AG10803 (cell line): ENCODE measurements around the gene PHOX2A.

Source experiments
- DNase-seq: peaks from one replicate; pipeline ENCODE4 v3.0.0; 2010; ENCODE audit warnings: low read depth
- H3K4me3 ChIP-seq: 2 replicates; pipeline ENCODE4 v1.5.1; 2011; ENCODE audit warnings: mild to moderate bottlenecking, low read length, control low read depth
- TF ChIP-seq, protein P1 (sequence below): conservative IDR thresholded peaks from 2 replicates; pipeline ENCODE4 v1.5.1; 2011; ENCODE audit warnings: mild to moderate bottlenecking, low read length, control low read depth, inconsistent platforms

Gene PHOX2A

DNA sequence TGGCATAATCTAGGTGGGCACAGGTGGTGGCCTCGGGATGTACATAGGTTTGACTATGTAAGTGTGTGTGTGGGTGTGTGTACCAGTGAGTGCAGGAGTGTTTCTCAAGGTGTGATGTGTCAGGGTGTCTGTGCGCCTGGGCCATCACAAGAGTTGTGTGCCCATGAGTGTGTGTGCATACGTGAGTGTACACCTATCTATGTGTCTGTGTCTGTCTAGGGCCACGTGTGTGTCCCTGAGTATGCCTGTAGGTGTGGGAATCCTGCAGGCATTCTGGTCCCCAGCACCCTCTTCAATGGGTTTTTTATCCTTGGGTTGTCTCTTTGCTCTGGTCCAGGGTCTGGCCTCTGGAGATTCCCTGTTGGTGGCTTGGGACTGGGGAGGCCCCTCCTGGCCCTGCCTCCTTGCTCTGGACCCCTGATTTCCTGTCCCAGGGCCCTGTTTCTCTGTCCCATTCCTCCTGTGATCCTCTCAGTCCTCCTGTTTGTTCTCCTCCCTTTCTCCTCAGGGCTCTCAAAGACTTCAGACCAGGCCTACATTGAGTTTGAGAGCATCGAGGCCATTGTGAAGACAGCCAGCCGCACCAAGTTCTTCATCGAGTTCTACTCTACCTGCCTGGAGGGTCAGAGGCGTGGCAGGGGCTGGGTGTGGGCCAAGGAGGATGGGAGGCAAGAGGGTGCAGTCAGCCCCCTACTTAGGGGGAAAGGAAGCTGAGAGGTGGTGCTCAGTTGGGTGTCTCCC, 10.0 kb downstream of the PHOX2A start:
- TF ChIP-seq, protein P1, sequence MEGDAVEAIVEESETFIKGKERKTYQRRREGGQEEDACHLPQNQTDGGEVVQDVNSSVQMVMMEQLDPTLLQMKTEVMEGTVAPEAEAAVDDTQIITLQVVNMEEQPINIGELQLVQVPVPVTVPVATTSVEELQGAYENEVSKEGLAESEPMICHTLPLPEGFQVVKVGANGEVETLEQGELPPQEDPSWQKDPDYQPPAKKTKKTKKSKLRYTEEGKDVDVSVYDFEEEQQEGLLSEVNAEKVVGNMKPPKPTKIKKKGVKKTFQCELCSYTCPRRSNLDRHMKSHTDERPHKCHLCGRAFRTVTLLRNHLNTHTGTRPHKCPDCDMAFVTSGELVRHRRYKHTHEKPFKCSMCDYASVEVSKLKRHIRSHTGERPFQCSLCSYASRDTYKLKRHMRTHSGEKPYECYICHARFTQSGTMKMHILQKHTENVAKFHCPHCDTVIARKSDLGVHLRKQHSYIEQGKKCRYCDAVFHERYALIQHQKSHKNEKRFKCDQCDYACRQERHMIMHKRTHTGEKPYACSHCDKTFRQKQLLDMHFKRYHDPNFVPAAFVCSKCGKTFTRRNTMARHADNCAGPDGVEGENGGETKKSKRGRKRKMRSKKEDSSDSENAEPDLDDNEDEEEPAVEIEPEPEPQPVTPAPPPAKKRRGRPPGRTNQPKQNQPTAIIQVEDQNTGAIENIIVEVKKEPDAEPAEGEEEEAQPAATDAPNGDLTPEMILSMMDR = no peak
- no peak for DNase-seq
- no peak overlapping the region for H3K4me3 ChIP-seq

DNA sequence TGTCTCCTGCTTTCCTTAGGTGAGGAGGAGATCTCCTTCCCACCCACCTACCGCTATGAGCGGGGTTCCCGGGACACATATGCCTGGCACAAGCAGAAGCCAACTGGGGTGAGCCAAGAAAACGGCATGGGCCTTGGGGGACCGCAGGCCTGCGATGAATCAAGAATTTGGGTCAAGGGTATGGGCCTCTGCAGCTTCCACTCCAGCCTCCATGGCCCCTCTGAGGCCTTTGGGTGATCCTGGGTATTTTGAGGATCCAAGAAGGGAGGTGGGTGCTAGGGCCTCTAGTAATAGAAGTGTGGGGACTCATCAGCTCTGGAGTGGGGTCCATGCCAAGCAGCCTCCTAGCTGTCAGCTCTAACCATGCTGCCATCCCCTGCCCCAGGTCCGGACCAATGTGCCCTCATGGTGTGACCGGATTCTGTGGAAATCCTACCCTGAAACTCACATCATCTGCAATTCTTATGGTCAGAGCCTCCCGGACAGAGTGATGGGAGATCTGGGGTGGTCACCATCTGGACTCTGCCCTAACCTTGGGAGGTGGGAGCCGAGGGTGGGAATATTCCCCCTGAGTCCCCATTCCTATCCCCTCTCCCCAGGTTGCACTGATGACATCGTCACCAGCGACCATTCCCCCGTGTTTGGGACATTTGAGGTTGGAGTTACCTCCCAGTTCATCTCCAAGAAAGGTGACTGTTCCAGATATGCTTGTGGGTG, 10.8 kb downstream of the PHOX2A start:
- TF ChIP-seq, protein P1 = no peak
- H3K4me3 ChIP-seq = no peak overlapping the region
- no peak for DNase-seq

DNA sequence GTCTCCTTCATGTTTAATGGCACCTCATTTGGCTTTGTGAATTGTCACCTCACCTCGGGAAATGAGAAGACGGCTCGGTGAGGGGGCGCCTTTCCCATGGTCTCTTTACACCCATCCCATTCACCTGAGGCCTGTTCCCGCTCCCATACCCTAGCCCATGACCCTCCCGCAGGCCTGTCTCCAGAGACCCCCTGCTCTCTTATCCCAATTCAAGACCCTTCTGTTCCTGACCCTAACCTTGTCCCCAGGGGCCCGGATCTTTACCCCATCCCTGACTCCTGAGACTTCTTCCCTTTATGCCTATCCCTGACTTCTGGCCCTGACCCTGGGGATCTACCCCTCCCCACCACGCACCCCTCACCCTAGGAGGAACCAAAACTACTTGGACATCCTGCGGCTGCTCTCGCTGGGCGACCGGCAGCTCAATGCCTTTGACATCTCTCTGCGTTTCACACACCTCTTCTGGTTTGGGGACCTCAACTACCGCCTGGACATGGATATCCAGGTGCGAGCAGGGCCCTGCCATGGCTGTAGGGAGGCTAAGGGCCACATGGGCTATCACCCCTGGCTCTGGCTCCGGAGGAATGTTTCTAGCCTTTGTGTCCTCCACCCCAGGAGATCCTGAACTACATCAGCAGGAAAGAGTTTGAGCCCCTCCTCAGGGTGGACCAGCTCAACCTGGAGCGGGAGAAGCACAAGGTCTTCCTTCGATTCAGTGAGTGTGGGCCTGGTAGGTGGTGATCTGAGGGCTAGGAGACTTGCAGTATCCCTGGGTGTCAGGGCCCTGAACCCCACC, 11.5 kb downstream of the PHOX2A start:
- TF ChIP-seq, protein P1 = no peak
- no peak overlapping the region for H3K4me3 ChIP-seq
- DNase-seq = no peak

DNA sequence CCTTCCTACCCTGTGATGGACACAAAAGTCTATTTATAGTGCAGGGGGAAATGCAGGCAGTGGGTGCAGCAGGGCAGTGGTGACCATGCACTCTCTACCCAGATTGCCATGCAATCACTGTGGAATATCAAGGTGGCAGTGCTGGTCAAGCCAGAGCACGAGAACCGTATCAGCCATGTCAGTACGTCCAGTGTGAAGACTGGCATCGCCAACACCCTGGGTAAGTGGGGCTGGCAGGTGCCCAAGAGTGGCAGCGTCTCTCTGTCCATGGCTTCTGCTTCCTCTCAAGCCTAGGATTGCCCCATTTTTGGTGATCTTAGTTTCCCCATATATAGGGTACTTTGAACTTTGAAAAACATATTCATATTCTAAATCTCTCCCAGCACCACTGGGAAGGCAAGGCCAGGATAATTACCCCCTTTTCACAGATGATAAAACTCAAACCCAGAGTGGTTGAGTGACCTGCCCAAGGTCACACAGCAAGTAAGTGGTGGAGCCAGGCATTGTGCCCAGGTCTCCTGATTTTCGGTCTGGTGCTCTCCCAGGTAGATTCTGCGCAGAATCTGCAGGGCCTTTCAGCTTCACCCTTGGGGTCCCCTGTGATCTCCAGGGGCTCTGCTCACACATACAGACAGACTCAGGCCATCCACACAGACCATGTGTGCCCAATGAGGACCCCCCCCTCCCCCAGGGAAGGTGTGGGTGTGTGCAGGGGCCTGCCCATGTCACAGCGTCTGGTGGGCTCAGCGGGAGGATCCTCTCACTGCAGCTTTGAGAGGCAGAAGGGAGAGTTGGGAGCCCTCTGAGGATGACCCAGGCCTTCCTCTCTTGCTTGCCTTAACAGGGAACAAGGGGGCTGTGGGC, 12.3 kb downstream of the PHOX2A start:
- no peak overlapping the region for H3K4me3 ChIP-seq
- TF ChIP-seq, protein P1 = no peak
- DNase-seq = no peak

DNA sequence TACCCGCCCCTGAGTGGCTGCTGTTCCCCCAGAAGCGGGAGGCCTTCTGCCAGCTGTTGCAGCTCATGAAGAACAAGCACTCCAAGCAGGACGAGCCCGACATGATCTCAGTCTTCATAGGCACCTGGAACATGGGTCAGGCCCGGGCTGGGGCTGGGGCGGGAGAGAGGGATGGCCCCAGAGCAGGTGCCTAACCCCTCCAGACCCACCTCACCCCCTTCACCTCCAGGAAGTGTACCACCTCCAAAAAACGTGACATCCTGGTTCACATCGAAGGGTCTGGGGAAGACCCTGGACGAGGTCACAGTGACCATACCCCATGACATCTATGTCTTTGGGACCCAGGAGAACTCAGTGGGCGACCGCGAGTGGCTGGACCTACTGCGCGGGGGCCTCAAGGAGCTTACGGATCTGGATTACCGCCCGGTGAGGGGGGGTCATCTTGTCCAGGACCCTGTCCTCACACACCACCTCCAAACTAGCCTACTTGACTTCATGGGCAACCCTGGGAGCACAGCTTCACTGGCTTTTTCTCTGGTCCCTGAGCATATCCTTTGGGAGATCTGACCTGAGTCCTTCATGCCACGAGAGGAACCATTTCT, 13.1 kb downstream of the PHOX2A start:
- H3K4me3 ChIP-seq = no peak overlapping the region
- no peak for DNase-seq
- TF ChIP-seq, protein P1 = no peak

DNA sequence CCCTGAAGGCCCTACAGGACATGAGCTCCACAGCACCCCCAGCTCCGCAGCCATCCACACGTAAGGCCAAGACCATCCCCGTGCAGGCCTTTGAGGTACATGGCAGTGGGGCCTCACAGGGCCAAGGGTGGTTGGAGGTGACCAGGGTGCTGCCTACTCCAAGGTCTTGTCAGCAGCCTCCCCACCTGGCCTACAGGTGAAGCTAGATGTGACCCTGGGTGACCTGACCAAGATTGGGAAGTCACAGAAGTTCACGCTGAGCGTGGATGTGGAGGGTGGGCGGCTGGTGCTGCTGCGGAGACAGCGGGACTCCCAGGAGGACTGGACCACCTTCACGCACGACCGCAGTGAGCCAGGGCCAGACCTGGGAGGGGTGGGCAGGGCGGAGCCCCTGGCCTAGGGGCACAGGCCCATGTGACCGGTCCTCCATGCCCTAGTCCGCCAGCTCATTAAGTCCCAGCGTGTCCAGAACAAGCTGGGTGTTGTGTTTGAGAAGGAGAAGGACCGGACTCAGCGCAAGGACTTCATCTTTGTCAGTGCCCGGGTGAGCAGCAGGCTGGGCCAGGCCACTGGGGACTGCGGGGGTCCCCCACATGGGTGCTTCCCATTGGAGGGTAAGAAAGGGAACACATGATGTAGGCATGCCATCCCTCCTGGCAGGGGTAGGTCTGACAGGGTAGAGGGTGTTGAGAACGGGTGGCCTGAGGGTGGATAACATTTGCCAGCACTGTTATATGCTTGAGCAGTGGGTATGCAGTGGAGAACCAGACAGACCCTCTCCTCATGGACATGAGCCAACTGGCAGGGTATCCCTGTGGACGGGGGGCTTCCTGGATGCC, 13.8 kb downstream of the PHOX2A start:
- TF ChIP-seq, protein P1 = no peak
- DNase-seq = no peak
- H3K4me3 ChIP-seq = no peak overlapping the region
